Endodermal cell (in vitro differentiated cells): ENCODE data around the gene MMP11. TPM values are rescaled to one million over a fixed set of nuclear protein-coding genes. Genes with fewer than 3 reads are reported as not detected.

ENCODE experiments used
- DNase-seq: peaks from one replicate; pipeline ENCODE4 v3.0.0-alpha.2; 2017
- H3K27ac ChIP-seq: 2 replicates; pipeline ENCODE4 v1.5.1; 2013; ENCODE audit warnings: mild to moderate bottlenecking, low read depth, low read length, moderate library complexity
- H3K27me3 ChIP-seq: 2 replicates; pipeline ENCODE4 v1.6.1; 2013; ENCODE audit warnings: mild to moderate bottlenecking, low read length, moderate library complexity; ENCODE audit not compliant: insufficient read depth, control insufficient read depth, poor library complexity, severe bottlenecking
- H3K36me3 ChIP-seq: 2 replicates; pipeline ENCODE4 v1.7.0; 2013; ENCODE audit warnings: mild to moderate bottlenecking, low read length, moderate library complexity; ENCODE audit not compliant: control insufficient read depth, insufficient read depth
- H3K4me1 ChIP-seq: one replicate; pipeline ENCODE4 v1.7.0; 2013; ENCODE audit warnings: low read length; ENCODE audit not compliant: control insufficient read depth, insufficient read depth
- H3K4me3 ChIP-seq: 2 replicates; pipeline ENCODE4 v1.5.1; 2013; ENCODE audit warnings: mild to moderate bottlenecking, low read length, moderate library complexity
- H3K9ac ChIP-seq: 2 replicates; pipeline ENCODE4 v1.6.1; 2013; ENCODE audit warnings: mild to moderate bottlenecking, low read length, moderate library complexity; ENCODE audit not compliant: poor library complexity, severe bottlenecking; ENCODE audit errors: extremely low read depth
- H3K9me3 ChIP-seq: 2 replicates; pipeline ENCODE4 v1.6.1; 2013; ENCODE audit warnings: mild to moderate bottlenecking, low read length, moderate library complexity; ENCODE audit not compliant: control insufficient read depth
- H3K27ac Mint-ChIP-seq: 2 replicates; pipeline ENCODE4 v1.8.0; 2020; ENCODE audit warnings: mixed read lengths
- H3K27me3 Mint-ChIP-seq: 2 replicates; pipeline ENCODE4 v1.8.0; 2021; ENCODE audit warnings: mild to moderate bottlenecking, mixed read lengths; ENCODE audit not compliant: insufficient read depth
- H3K36me3 Mint-ChIP-seq: 2 replicates; pipeline ENCODE4 v1.8.0; 2020; ENCODE audit warnings: low read depth, mixed read lengths
- H3K4me1 Mint-ChIP-seq: 2 replicates; pipeline ENCODE4 v1.8.0; 2020; ENCODE audit warnings: mixed read lengths
- H3K4me3 Mint-ChIP-seq: 2 replicates; pipeline ENCODE4 v1.8.0; 2020; ENCODE audit warnings: mild to moderate bottlenecking, moderate library complexity, mixed read lengths
- H3K9me3 Mint-ChIP-seq: 2 replicates; pipeline ENCODE4 v1.8.0; 2020; ENCODE audit warnings: mild to moderate bottlenecking, mixed read lengths
- WGBS, 2 experiments: methylation state at CpG; one replicate each; pipeline versions ENCODE4 v1.1.5 to v1.1.7; 2013; ENCODE audit warnings: missing lambda C conversion rate in 2 of 2, mixed read lengths in 1 of 2; ENCODE audit not compliant: insufficient coverage in 1 of 2, insufficient read length in 1 of 2; 5-methylcytosine and 5-hydroxymethylcytosine counted together
- total RNA-seq, 2 donors: library from RNA; stranded (reverse); fragmentation: NEBNext Ultra II Directional in 1 of 2; extraction: Animal tissue kit (Norgen Biotek cat#: 25700) in 1 of 2; gene quantifications; 2 replicates in 1 of 2; 3 replicates in 1 of 2; pipeline ENCODE4 v1.2.1, GENCODE V29; 2021
- TF ChIP-seq, protein P1 (sequence below): fragments of 200-600 bp; sonication (generic); conservative IDR thresholded peaks from 2 replicates; pipeline ENCODE4 v1.5.0; 2021; ENCODE audit warnings: antibody characterized with exemption, mild to moderate bottlenecking

The MMP11 gene
- total RNA-seq, 2 donors from 2014 or later, result 9.7 to 14.3 TPM

DNA sequence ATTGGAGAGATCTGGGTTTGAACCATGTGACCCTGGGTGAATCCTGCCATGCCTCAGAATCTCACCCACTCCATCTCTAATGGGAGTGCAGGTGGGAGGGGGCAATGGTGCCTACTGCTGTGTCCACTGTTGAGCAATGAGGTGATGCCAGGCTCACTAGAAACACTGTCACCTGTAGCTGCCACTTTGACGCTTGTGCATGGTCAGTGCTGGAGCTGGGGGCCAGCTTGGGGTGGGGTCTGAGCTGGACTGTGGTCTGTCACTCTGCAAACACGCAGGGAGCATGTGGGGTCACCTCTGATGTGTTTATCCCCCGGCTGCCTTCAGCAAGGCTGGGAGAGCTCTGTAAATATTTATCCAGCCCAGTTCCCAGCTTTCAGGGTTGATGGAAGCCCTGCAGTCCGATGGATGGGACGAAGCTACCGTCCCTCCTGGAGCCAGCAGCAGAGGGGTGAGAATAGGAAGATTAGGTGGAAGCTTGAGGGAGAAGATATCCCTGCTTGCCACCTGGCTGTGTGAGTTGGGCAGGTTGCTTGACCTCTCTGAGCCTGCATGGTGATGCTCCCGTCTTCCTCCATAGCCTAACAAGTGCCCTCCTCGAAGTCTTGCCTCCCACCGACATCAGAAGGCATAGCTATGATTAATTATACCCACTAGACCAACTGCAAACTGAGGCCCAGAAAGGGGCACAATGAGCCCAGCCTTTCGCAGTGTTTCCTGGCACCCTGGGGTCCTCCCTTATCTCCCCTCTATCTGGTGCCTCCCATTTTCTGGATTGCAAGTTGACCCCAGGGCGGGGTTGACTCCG lies 1.7 kb downstream of the MMP11 start:
- H3K27me3 ChIP-seq, result no peaks in the 10 kb centered on the region
- no peaks in the 10 kb centered on the region for H3K9me3 Mint-ChIP-seq
- H3K4me1 Mint-ChIP-seq, result peaks cover 23% of the 10 kb centered on the region
- peaks cover 5% of the 10 kb centered on the region for H3K4me1 ChIP-seq
- DNase-seq, result no peak
- H3K9me3 ChIP-seq, result no peaks in the 10 kb centered on the region
- H3K9ac ChIP-seq, result no peak overlapping the region
- H3K36me3 ChIP-seq, result no peaks in the 10 kb centered on the region
- peaks cover 34% of the 10 kb centered on the region for H3K27me3 Mint-ChIP-seq
- H3K4me3 ChIP-seq, result no peak overlapping the region
- no peak overlapping the region for H3K27ac Mint-ChIP-seq
- 82 to 83% methylated on average over 9 to 12 of the region's 12 CpGs for WGBS, 2 experiments
- TF ChIP-seq, protein P1, sequence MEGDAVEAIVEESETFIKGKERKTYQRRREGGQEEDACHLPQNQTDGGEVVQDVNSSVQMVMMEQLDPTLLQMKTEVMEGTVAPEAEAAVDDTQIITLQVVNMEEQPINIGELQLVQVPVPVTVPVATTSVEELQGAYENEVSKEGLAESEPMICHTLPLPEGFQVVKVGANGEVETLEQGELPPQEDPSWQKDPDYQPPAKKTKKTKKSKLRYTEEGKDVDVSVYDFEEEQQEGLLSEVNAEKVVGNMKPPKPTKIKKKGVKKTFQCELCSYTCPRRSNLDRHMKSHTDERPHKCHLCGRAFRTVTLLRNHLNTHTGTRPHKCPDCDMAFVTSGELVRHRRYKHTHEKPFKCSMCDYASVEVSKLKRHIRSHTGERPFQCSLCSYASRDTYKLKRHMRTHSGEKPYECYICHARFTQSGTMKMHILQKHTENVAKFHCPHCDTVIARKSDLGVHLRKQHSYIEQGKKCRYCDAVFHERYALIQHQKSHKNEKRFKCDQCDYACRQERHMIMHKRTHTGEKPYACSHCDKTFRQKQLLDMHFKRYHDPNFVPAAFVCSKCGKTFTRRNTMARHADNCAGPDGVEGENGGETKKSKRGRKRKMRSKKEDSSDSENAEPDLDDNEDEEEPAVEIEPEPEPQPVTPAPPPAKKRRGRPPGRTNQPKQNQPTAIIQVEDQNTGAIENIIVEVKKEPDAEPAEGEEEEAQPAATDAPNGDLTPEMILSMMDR, result no peak
- H3K4me3 Mint-ChIP-seq, result no peak overlapping the region
- H3K27ac ChIP-seq, result no peak overlapping the region
- no peaks in the 10 kb centered on the region for H3K36me3 Mint-ChIP-seq

DNA sequence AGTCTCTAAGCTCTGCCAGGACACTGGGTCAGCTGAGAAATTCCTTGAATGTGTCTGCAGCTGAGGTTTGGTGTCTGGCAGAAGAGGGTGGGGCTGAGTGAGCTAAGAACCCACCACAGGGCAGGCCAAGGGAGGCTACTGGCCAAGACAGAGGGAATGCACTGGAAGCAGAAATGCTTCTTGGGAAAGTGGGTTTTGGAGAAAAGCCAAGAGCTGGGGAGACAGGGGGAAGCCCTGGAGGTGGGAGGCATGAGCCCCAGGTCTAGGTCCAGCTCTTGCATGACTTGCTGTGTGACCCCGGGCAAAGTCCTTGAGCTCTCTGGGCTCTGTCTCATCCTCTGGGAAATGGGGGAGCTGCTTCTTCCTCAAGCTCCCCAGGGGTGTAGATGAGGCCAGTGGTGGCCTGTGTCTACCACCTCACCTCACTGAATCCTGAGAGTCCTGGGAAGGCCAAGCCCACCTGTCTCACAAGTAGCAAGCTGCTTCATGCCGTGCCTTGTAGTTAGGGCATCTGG lies 2.3 kb downstream of the MMP11 start:
- Histone ChIP-seq H3K4me1 (peaks cover 5% of the 10 kb centered on the region), H3K27me3 (no peaks in the 10 kb centered on the region), H3K9me3 (no peaks in the 10 kb centered on the region), H3K36me3 (no peaks in the 10 kb centered on the region), H3K4me3 (no peak overlapping the region), H3K27ac (no peak overlapping the region), H3K9ac (no peak overlapping the region)
- Mint-ChIP-seq H3K4me3 (no peak overlapping the region), H3K36me3 (no peaks in the 10 kb centered on the region), H3K27ac (no peak overlapping the region), H3K9me3 (no peaks in the 10 kb centered on the region), H3K4me1 (peaks cover 23% of the 10 kb centered on the region), H3K27me3 (peaks cover 27% of the 10 kb centered on the region)
- TF ChIP-seq, protein P1, result no peak
- DNase-seq, result peak; percentile 74
- WGBS, 2 experiments, result 92 to 100% methylated on average over 2 of the region's 2 CpGs

DNA sequence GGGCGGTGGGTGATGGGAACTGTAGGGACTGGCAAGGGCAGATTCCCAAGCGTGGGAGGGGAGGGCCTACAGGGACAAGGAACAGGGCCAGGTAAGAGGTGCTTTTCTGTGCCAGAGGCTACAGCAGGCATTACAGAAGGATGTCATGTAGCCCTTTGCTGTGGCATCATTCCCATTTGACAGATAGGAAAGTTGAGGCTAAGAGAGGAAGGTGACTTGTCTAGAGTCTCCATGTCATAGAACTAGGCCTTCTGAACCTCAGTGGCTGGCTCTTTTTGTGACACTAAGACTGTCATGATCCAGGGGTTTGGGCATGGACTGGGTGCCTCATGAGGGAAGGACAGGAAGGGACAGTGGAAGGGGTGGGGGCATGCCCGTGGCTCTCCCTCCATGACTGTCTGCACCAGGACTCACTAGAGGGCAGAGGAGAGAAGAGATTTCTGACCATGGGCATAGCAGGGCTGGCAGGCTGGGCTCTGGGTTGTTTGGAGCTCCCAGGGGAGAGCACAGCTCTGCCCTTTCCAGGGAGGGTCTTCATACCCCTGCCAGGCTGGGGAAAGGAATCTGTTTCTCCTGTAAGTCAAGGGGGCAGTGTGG lies 3.2 kb downstream of the MMP11 start:
- WGBS, 2 experiments, result 84 to 100% methylated on average over 1 to 3 of the region's 3 CpGs
- no peaks in the 10 kb centered on the region for H3K36me3 Mint-ChIP-seq
- Histone ChIP-seq H3K9me3 (no peaks in the 10 kb centered on the region), H3K9ac (no peak overlapping the region), H3K4me3 (no peak overlapping the region), H3K4me1 (peaks cover 5% of the 10 kb centered on the region), H3K27ac (no peak overlapping the region), H3K36me3 (no peaks in the 10 kb centered on the region), H3K27me3 (no peaks in the 10 kb centered on the region)
- peaks cover 23% of the 10 kb centered on the region for H3K4me1 Mint-ChIP-seq
- H3K9me3 Mint-ChIP-seq, result no peaks in the 10 kb centered on the region
- no peak for DNase-seq
- peaks cover 27% of the 10 kb centered on the region for H3K27me3 Mint-ChIP-seq
- no peak overlapping the region for H3K27ac Mint-ChIP-seq
- H3K4me3 Mint-ChIP-seq, result no peak overlapping the region
- TF ChIP-seq, protein P1, result no peak
